Keratinocyte (primary cell): Measurements from ENCODE around the gene DNAJC12.

Experiments used
- EZH2 ChIP-seq: IDR thresholded peaks from one replicate; pipeline ENCODE4 v1.6.1; 2012; ENCODE audit warnings: inconsistent platforms, mild to moderate bottlenecking, low read length, moderate library complexity
- TF ChIP-seq, protein P1 (sequence below), 3 experiments: IDR thresholded peaks in 1 of 3; conservative IDR thresholded peaks in 1 of 3; optimal IDR thresholded peaks in 1 of 3; 2 replicates in 2 of 3; 3 replicates in 1 of 3; pipeline versions ENCODE3 to v1.5.1; 2011; ENCODE audit warnings: low read length in 3 of 3, mild to moderate bottlenecking in 3 of 3, moderate library complexity in 2 of 3, control low read depth in 1 of 3, inconsistent platforms in 1 of 3; ENCODE audit not compliant: insufficient read depth in 2 of 3; ENCODE audit errors: extremely low read depth in 1 of 3

DNA sequence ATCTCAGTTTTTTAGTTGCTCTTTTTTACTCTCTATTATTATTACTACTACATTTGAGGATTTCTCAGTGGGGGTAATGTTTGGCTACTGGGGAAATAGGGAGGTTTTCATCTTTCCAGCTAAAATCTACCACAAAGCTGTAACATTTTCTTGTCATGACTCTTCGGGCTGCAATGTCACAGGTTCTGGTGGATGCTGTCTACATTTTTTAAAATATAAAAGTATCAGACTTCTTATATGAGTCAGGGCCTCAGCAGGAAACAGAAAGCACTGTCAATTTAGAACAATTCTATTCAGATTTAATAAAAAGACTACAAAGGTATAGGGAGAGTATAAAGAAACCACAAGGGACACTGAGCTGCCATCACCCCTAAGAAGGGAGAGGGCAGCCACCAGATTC lies 61.6 kb downstream of the DNAJC12 start:
- TF ChIP-seq, protein P1, sequence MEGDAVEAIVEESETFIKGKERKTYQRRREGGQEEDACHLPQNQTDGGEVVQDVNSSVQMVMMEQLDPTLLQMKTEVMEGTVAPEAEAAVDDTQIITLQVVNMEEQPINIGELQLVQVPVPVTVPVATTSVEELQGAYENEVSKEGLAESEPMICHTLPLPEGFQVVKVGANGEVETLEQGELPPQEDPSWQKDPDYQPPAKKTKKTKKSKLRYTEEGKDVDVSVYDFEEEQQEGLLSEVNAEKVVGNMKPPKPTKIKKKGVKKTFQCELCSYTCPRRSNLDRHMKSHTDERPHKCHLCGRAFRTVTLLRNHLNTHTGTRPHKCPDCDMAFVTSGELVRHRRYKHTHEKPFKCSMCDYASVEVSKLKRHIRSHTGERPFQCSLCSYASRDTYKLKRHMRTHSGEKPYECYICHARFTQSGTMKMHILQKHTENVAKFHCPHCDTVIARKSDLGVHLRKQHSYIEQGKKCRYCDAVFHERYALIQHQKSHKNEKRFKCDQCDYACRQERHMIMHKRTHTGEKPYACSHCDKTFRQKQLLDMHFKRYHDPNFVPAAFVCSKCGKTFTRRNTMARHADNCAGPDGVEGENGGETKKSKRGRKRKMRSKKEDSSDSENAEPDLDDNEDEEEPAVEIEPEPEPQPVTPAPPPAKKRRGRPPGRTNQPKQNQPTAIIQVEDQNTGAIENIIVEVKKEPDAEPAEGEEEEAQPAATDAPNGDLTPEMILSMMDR (optimal IDR thresholded peaks at IDR 0.05 in 1 of 3, IDR thresholded peaks at IDR 0.05 in 1 of 3, conservative IDR thresholded peaks at IDR 0.05 in 1 of 3; ENCODE audit: extremely low read depth in 1 of 3, insufficient read depth in 2 of 3, low read length in 3 of 3) = no peak
- no peak for TF ChIP-seq EZH2
